Ascending aorta (tissue), 2 donors: ENCODE measurements around the gene MAPK1. TPM values are rescaled to one million over a fixed set of nuclear protein-coding genes. Genes with fewer than 3 reads are reported as not detected.
"Not testable (repeated sequence)": the region's sequence is repeated elsewhere in the genome, so short reads cannot be mapped to it uniquely, and the experiment has no call there.

Experiments
- DNase-seq, 2 donors: peaks; one replicate each; pipeline ENCODE4 v3.0.0-alpha.2; 2019; ENCODE audit warnings: low spot score in 2 of 2
- H3K27ac ChIP-seq, 2 donors: fragments of 200-600 bp; sonication (generic); one replicate each; pipeline ENCODE4 v1.5.1; 2016 to 2017; ENCODE audit warnings: mild to moderate bottlenecking in 1 of 2
- H3K27me3 ChIP-seq: fragments of 200-600 bp; sonication (generic); one replicate; pipeline ENCODE4 v1.5.1; 2017
- H3K36me3 ChIP-seq, 2 donors: fragments of 200-600 bp; sonication (generic); one replicate each; pipeline ENCODE4 v1.5.1; 2016
- H3K4me1 ChIP-seq, 2 donors: fragments of 200-600 bp; sonication (generic); one replicate each; pipeline ENCODE4 v1.5.1; 2016 to 2017; ENCODE audit warnings: mild to moderate bottlenecking in 1 of 2
- H3K4me3 ChIP-seq, 2 donors: fragments of 200-600 bp; sonication (generic); one replicate each; pipeline ENCODE4 v1.5.1; 2016 to 2017; ENCODE audit warnings: mild to moderate bottlenecking in 1 of 2
- H3K9me3 ChIP-seq, 2 donors: fragments of 200-600 bp; sonication (generic); one replicate each; pipeline ENCODE4 v1.5.1; 2016
- CTCF ChIP-seq, 3 experiments: fragments of 200-600 bp in 2 of 3; fragments of 450-650 bp in 1 of 3; sonication (generic) in 2 of 3; IDR thresholded peaks; one replicate each; pipeline ENCODE4 v1.5.1; 2016 to 2019; ENCODE audit warnings: antibody characterized with exemption in 3 of 3, mild to moderate bottlenecking in 1 of 3, moderate library complexity in 1 of 3
- intact Hi-C: fragments of 100-400 bp; cut with DNase I; formaldehyde crosslinking; loops from one replicate; pipeline ENCODE4 v1.15.1; 2023
- total RNA-seq: library from RNA; depleted of rRNA; stranded (reverse); fragments of >200 nt; gene quantifications from one replicate; pipeline ENCODE4 v1.1.0, GENCODE V29; 2016

Gene MAPK1
- total RNA-seq, 1 donor from 2014 or later, result 43.3 TPM

GRCh38 chr22:21728270-21728669, 139.2 kb downstream of the MAPK1 start:
- Histone ChIP-seq H3K4me1 (no peaks in the 10 kb centered on the region), H3K36me3 (no peaks in the 10 kb centered on the region), H3K9me3 (no peaks in the 10 kb centered on the region), H3K27me3 (no peaks in the 10 kb centered on the region), H3K4me3 (no peak overlapping the region), H3K27ac (no peak overlapping the region)
- DNase-seq, result no peak
- intact Hi-C loops, result no loop called here
- no peak for TF ChIP-seq CTCF (IDR thresholded peaks at IDR 0.05)

GRCh38 chr22:21727768-21728167, 139.7 kb downstream of the MAPK1 start:
- no peak overlapping the region for H3K4me3 ChIP-seq
- H3K9me3 ChIP-seq, result no peaks in the 10 kb centered on the region
- no peak for TF ChIP-seq CTCF (IDR thresholded peaks at IDR 0.05)
- H3K4me1 ChIP-seq, result no peaks in the 10 kb centered on the region
- intact Hi-C loops, result no loop called here
- H3K36me3 ChIP-seq, result no peaks in the 10 kb centered on the region
- H3K27ac ChIP-seq, result no peak overlapping the region
- no peak for DNase-seq
- H3K27me3 ChIP-seq, result no peaks in the 10 kb centered on the region

- no peaks in the 10 kb centered on the region for H3K27me3 ChIP-seq
- no peak for DNase-seq
- intact Hi-C loops, result no loop called here
- H3K27ac ChIP-seq, result no peak overlapping the region
- no peaks in the 10 kb centered on the region for H3K9me3 ChIP-seq
- no peaks in the 10 kb centered on the region for H3K36me3 ChIP-seq
- no peak for TF ChIP-seq CTCF (IDR thresholded peaks at IDR 0.05)
- H3K4me1 ChIP-seq, result no peaks in the 10 kb centered on the region
- no peak overlapping the region for H3K4me3 ChIP-seq
These were observed 140.3 kb downstream of the MAPK1 start for GRCh38 chr22:21727159-21727558.

- Histone ChIP-seq H3K36me3 (no peaks in the 10 kb centered on the region), H3K9me3 (no peaks in the 10 kb centered on the region), H3K27me3 (no peaks in the 10 kb centered on the region), H3K27ac (no peak overlapping the region), H3K4me3 (no peak overlapping the region), H3K4me1 (no peaks in the 10 kb centered on the region)
- TF ChIP-seq CTCF (IDR thresholded peaks at IDR 0.05), result no peak
- DNase-seq, result no peak
- intact Hi-C loops, result no loop called here
These were observed 140.8 kb downstream of the MAPK1 start for GRCh38 chr22:21726650-21727049.

- no peak for TF ChIP-seq CTCF (IDR thresholded peaks at IDR 0.05)
- no peak for DNase-seq
- H3K27me3 ChIP-seq, result no peaks in the 10 kb centered on the region
- no peaks in the 10 kb centered on the region for H3K9me3 ChIP-seq
- H3K27ac ChIP-seq, result no peak overlapping the region
- no peaks in the 10 kb centered on the region for H3K4me1 ChIP-seq
- intact Hi-C loops, result no loop called here
- no peaks in the 10 kb centered on the region for H3K36me3 ChIP-seq
- H3K4me3 ChIP-seq, result no peak overlapping the region
These were observed 141.3 kb downstream of the MAPK1 start for GRCh38 chr22:21725956-21726649.

- H3K36me3 ChIP-seq, H3K4me1 ChIP-seq, H3K4me3 ChIP-seq, H3K27me3 ChIP-seq, intact Hi-C loops, H3K9me3 ChIP-seq, DNase-seq, H3K27ac ChIP-seq: not testable (repeated sequence)
These were observed 142.9 kb downstream of the MAPK1 start for GRCh38 chr22:21724496-21724895.

- H3K27ac ChIP-seq, H3K4me1 ChIP-seq, H3K27me3 ChIP-seq, H3K9me3 ChIP-seq, H3K4me3 ChIP-seq, intact Hi-C loops, H3K36me3 ChIP-seq, DNase-seq: not testable (repeated sequence)
These were observed 146.1 kb downstream of the MAPK1 start for GRCh38 chr22:21721195-21721852.

GRCh38 chr22:21720191-21720859, 147.1 kb downstream of the MAPK1 start:
- H3K4me3 ChIP-seq, intact Hi-C loops: not testable (repeated sequence)

More at GRCh38 chr22:21720191-21720859, 147.1 kb downstream of the MAPK1 start:
- not testable (repeated sequence) for H3K9me3 ChIP-seq, H3K4me1 ChIP-seq, H3K27me3 ChIP-seq, H3K36me3 ChIP-seq, DNase-seq, H3K27ac ChIP-seq
